Loucy (cell line): ENCODE results near the gene SUN2.

Experiments used
- CTCF ChIP-seq: fragments of 200-600 bp; sonication (generic); conservative IDR thresholded peaks from 2 replicates; pipeline ENCODE4 v1.5.1; 2014; ENCODE audit warnings: mild to moderate bottlenecking, antibody characterized with exemption, low read length
- EZH2phosphoT487 ChIP-seq: fragments of 200-600 bp; IDR thresholded peaks from 2 replicates; pipeline ENCODE4 v1.6.1; 2018; ENCODE audit warnings: antibody characterized with exemption, mild to moderate bottlenecking, moderate library complexity, borderline replicate concordance

- no peak for TF ChIP-seq CTCF
- TF ChIP-seq EZH2phosphoT487 = no peak
Observed at GRCh38 chr22:38757464-38757757, 1.6 kb upstream of the SUN2 start.
